Stomach (tissue), 9 donors: ENCODE results near the gene GSE1. TPM values are rescaled to one million over a fixed set of nuclear protein-coding genes. Genes with fewer than 3 reads are reported as not detected.

Experiments
- DNase-seq, 2 donors: peaks; one replicate each; pipeline versions ENCODE4 v3.0.0 to v3.0.0-alpha.2; 2013 to 2019
- H3K27ac ChIP-seq, 5 donors: fragments of 200-600 bp in 4 of 5; sonication (generic) in 4 of 5; one replicate each; pipeline ENCODE4 v1.5.1; 2013 to 2019; ENCODE audit warnings: mild to moderate bottlenecking in 1 of 5, moderate library complexity in 1 of 5
- H3K27me3 ChIP-seq, 3 donors: fragments of 200-600 bp; sonication (generic); one replicate each; pipeline ENCODE4 v1.5.1; 2017 to 2019; ENCODE audit warnings: mixed run types in 1 of 3
- H3K36me3 ChIP-seq, 4 donors: fragments of 200-600 bp; sonication (generic); 1 replicate in 3 of 4; 2 replicates in 1 of 4; pipeline ENCODE4 v1.5.1; 2016 to 2019
- H3K4me1 ChIP-seq, 4 donors: fragments of 200-600 bp; sonication (generic); one replicate each; pipeline ENCODE4 v1.5.1; 2016 to 2019
- H3K4me3 ChIP-seq, 4 donors: fragments of 200-600 bp; sonication (generic) in 3 of 4; one replicate each; pipeline ENCODE4 v1.5.1; 2016 to 2019; ENCODE audit warnings: mild to moderate bottlenecking in 1 of 4
- H3K9me3 ChIP-seq, 4 donors: fragments of 200-600 bp; sonication (generic); one replicate each; pipeline ENCODE4 v1.5.1; 2016 to 2019
- EP300 ChIP-seq: sonication (generic); formaldehyde crosslinking; IDR thresholded peaks from one replicate; pipeline ENCODE4 v1.6.1; 2017; ENCODE audit warnings: antibody characterized with exemption
- POLR2A ChIP-seq, 4 donors: fragments of 450-650 bp; IDR thresholded peaks; one replicate each; pipeline ENCODE4 v1.6.1; 2016; ENCODE audit warnings: antibody characterized with exemption in 4 of 4, control low read depth in 2 of 4, mild to moderate bottlenecking in 1 of 4, moderate library complexity in 1 of 4
- POLR2AphosphoS5 ChIP-seq, 3 donors: sonication (generic); formaldehyde crosslinking; IDR thresholded peaks; one replicate each; pipeline ENCODE4 v1.6.1; 2016; ENCODE audit warnings: antibody characterized with exemption in 3 of 3
- WGBS, 5 donors: extraction: QIAGEN DNeasy Blood & Tissue Kit in 3 of 5; methylation state at CpG; one replicate each; pipeline versions ENCODE4 v1.1.5 to v1.1.7; 2013 to 2018; 5-methylcytosine and 5-hydroxymethylcytosine counted together
- intact Hi-C: fragments of 100-400 bp; cut with DNase I; formaldehyde crosslinking; loops from one replicate; pipeline ENCODE4 v1.15.1; 2023; ENCODE audit warnings: low total_unique reads
- polyA plus RNA-seq, 3 donors: library from polyadenylated mRNA; stranded (reverse); fragments of 200-250 nt; gene quantifications; one replicate each; pipeline ENCODE4 v1.2.3, GENCODE V29; 2013
- total RNA-seq, 5 donors: library from RNA; depleted of rRNA; stranded (reverse); fragments of >200 nt; gene quantifications; one replicate each; pipeline versions ENCODE4 v1.1.0 to v1.2.3, GENCODE V29; 2014 to 2016
- TF ChIP-seq, protein P1 (sequence below), 7 experiments: fragments of 450-650 bp in 4 of 7; fragments of 200-600 bp in 3 of 7; sonication (generic) in 3 of 7; IDR thresholded peaks; one replicate each; pipeline ENCODE4 v1.5.1; 2016 to 2019; ENCODE audit warnings: antibody characterized with exemption in 7 of 7, control low read depth in 2 of 7, mild to moderate bottlenecking in 1 of 7
- donor health status: healthy with polysubstance abuse.
- donor health status: Bipolar disorder and iron deficiency.
- donor health status: healthy.

The GSE1 gene
- total and polyA plus RNA-seq, 8 donors: 11.8 to 294 (median 93.0) TPM

DNA sequence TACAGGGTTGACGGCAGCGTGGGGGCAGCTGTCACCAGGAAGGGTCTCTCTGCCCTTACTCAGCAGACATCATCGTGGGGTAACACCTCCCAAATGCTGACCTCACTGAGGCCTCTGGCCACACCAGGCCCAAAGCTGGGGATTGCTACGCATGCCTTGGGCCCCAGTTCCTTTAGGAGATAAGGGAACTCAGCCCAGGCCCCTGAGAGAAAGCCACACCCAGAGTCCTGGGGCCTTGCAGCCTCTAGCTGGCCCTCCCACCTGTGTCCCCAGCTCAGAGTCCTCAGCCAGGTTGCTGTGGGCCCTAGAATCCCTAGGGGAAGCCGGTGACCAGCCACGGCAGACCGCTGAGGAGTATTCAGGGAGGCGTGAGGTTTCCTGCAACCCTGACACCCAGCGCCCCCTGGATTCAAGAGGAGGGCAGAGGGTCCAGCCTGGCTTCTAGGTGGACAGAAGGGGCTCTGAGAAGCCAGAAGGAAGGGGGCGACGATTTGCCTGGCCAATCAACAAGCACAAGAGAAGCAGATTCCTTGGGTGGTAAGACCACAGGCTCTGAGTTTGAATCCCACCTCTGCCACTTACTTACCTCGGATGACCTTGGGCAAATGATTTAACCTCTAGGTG is 85.9 kb downstream of the GSE1 start:
- H3K9me3 ChIP-seq: peaks cover 0 to 7% (median 0%) of the 10 kb centered on the region in 4 donors
- H3K27ac ChIP-seq: no peak overlapping the region
- peaks cover 0 to 41% (median 5%) of the 10 kb centered on the region in 3 donors for H3K27me3 ChIP-seq
- peaks cover 0 to 4% (median 0%) of the 10 kb centered on the region in 4 donors for H3K4me1 ChIP-seq
- H3K36me3 ChIP-seq: no peaks in the 10 kb centered on the region
- no peak for DNase-seq
- 58 to 72% (median 63%) methylated on average over 5 to 12 of the region's 12 CpGs for WGBS, 5 donors
- TF ChIP-seq, protein P1, sequence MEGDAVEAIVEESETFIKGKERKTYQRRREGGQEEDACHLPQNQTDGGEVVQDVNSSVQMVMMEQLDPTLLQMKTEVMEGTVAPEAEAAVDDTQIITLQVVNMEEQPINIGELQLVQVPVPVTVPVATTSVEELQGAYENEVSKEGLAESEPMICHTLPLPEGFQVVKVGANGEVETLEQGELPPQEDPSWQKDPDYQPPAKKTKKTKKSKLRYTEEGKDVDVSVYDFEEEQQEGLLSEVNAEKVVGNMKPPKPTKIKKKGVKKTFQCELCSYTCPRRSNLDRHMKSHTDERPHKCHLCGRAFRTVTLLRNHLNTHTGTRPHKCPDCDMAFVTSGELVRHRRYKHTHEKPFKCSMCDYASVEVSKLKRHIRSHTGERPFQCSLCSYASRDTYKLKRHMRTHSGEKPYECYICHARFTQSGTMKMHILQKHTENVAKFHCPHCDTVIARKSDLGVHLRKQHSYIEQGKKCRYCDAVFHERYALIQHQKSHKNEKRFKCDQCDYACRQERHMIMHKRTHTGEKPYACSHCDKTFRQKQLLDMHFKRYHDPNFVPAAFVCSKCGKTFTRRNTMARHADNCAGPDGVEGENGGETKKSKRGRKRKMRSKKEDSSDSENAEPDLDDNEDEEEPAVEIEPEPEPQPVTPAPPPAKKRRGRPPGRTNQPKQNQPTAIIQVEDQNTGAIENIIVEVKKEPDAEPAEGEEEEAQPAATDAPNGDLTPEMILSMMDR (IDR thresholded peaks at IDR 0.05): no peak
- TF ChIP-seq POLR2AphosphoS5 (IDR thresholded peaks at IDR 0.05) (no peak), EP300 (no peak), POLR2A (IDR thresholded peaks at IDR 0.05) (no peak)
- intact Hi-C loops: no loop called here
- H3K4me3 ChIP-seq: no peak overlapping the region

- Histone ChIP-seq H3K27ac (no peak overlapping the region), H3K4me3 (no peak overlapping the region), H3K27me3 (peaks cover 0 to 35% (median 5%) of the 10 kb centered on the region in 3 donors), H3K36me3 (no peaks in the 10 kb centered on the region), H3K9me3 (peaks cover 0 to 7% (median 0%) of the 10 kb centered on the region in 4 donors), H3K4me1 (peaks cover 0 to 4% (median 0%) of the 10 kb centered on the region in 4 donors)
- intact Hi-C loops: no loop called here
- 46 to 51% (median 46%) methylated on average over 7 of the region's 7 CpGs for WGBS, 5 donors
- DNase-seq: peak in 1 of 2 donors; percentile 60
- TF ChIP-seq POLR2AphosphoS5 (IDR thresholded peaks at IDR 0.05) (no peak), EP300 (no peak), POLR2A (IDR thresholded peaks at IDR 0.05) (no peak)
- TF ChIP-seq, protein P1 (IDR thresholded peaks at IDR 0.05): no peak
Measured at GRCh38 chr16:85699628-85700027, 86.5 kb downstream of the GSE1 start.

GRCh38 chr16:85704011-85704410 is 90.9 kb downstream of the GSE1 start:
- WGBS, 5 donors: 86 to 94% (median 93%) methylated on average over 11 of the region's 11 CpGs
- Histone ChIP-seq H3K36me3 (no peaks in the 10 kb centered on the region), H3K27me3 (no peaks in the 10 kb centered on the region), H3K9me3 (peaks cover 0 to 7% (median 0%) of the 10 kb centered on the region in 4 donors), H3K4me1 (peaks cover 0 to 4% (median 0%) of the 10 kb centered on the region in 4 donors), H3K27ac (no peak overlapping the region), H3K4me3 (no peak overlapping the region)
- intact Hi-C loops: no loop called here
- TF ChIP-seq POLR2A (IDR thresholded peaks at IDR 0.05): no peak
- no peak for TF ChIP-seq EP300
- no peak for TF ChIP-seq POLR2AphosphoS5 (IDR thresholded peaks at IDR 0.05)
- TF ChIP-seq, protein P1 (IDR thresholded peaks at IDR 0.05): no peak
- no peak for DNase-seq

DNA sequence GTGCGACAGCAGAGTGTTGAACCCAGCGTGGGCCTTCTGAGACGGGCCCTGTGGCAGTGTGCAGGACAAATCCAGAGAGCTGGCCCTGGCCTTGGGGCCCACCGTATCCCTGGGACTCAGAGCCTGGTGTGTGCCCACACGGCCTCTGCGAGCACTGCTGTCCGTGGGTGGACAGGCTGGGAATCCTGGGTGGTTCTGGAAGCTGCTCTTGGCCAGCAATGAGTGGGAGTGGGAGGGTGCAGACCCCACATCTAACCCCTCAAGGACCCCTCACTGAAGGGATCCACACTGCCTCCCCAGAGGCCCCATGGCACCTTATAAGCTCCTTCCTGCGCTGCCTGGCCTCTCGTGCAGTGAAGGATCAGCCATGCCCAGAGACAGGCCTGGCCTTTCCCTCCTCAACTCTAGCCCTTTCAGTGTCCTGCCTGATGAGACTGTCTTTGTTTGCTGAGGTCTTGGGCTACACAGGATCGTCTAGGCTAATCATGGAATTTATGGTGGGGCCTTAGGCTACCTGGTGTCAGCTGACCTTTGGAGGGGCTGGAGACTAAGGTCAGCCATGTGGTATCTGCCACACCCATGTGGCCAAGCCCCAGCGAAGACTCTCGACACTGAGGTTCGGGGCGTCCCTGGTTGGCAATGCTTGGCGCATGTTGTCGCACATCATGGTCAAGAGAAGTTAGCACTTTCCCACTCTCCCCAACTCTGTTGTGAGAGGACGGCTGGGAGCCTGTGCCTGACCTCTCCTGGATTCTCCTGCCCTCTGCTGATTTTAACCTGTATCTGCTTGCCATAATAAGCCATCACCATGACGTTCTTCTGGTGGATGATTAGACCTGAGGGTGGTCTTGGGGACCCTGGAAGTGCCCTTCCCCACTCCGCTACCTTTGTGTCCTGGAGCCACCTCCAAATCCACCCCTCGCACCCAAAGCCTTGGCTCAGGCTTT is 92.1 kb downstream of the GSE1 start:
- 81 to 91% (median 87%) methylated on average over 17 to 20 of the region's 20 CpGs for WGBS, 5 donors
- intact Hi-C loops: no loop called here
- peaks cover 0 to 7% (median 0%) of the 10 kb centered on the region in 4 donors for H3K9me3 ChIP-seq
- no peaks in the 10 kb centered on the region for H3K4me1 ChIP-seq
- TF ChIP-seq EP300: no peak
- TF ChIP-seq POLR2AphosphoS5 (IDR thresholded peaks at IDR 0.05): no peak
- TF ChIP-seq, protein P1 (IDR thresholded peaks at IDR 0.05): no peak
- TF ChIP-seq POLR2A (IDR thresholded peaks at IDR 0.05): no peak
- no peak overlapping the region for H3K27ac ChIP-seq
- H3K4me3 ChIP-seq: no peak overlapping the region
- no peaks in the 10 kb centered on the region for H3K36me3 ChIP-seq
- DNase-seq: no peak
- H3K27me3 ChIP-seq: no peaks in the 10 kb centered on the region
